HG02588 (cell line): Measurements from ENCODE around the gene MXD3.
A peak's percentile ranks its signal among the peaks of the same experiment; 100 is the strongest.
"Not testable (repeated sequence)": the region's sequence is repeated elsewhere in the genome, so short reads cannot be mapped to it uniquely, and the experiment has no call there.

Source experiments
- ATAC-seq: cut with Tn5 transposase; IDR thresholded peaks from one replicate; pipeline ENCODE4 v1.9.1; 2021; ENCODE audit warnings: mild to moderate bottlenecking, moderate library complexity; ENCODE audit not compliant: unreplicated experiment

MXD3 gene

GRCh38 chr5:177306103-177306640 is 5.5 kb downstream of the MXD3 start:
- not testable (repeated sequence) for ATAC-seq

DNA sequence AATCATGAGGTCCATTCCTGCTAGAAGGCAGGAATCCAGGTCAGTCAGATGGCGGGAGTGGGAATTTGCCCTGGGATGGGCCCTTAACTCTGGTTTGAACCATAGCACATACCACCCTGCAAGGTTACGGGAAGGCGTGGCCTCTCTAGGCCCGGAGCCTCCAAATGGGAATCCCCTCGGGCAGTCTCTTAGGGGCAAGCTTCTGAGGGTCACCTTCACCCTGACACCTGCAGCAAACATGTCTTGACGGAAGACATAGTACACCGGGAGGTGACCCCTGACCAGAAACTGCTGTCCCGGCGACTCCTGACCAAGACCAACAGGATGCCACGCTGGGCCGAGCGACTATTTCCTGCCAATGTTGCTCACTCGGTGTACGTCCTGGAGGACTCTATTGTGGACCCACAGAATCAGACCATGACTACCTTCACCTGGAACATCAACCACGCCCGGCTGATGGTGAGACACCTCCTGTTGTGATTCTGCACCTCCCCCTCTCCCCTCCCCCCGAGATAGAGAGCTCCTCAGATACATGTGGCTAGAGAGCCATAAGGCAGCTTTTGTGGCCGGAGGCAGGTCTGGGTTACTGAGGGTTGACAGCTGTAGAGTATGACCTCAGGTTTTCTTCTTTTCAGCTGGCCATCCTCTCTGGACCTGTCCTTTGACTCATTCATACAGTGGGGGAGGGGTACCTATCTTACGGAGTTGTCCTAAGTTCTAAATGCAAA is 7.1 kb downstream of the MXD3 start:
- ATAC-seq = no peak

GRCh38 chr5:177303925-177304391 is 7.7 kb downstream of the MXD3 start:
- ATAC-seq = no peak

- ATAC-seq = peak; percentile 66
Observed at GRCh38 chr5:177303121-177303924, 8.4 kb downstream of the MXD3 start, which contains the start of the genes PRELID1 and RAB24. Gene PRELID1 (plus strand): TSS chr5:177303799. CDS start chr5:177303986, 187 bp downstream. Gene RAB24 (minus strand): TSS chr5:177303719. CDS start chr5:177303288, 431 bp downstream.

- ATAC-seq = no peak
Observed at GRCh38 chr5:177302354-177303110, 9.2 kb downstream of the MXD3 start.

GRCh38 chr5:177301503-177302165 is 10.1 kb downstream of the MXD3 start:
- no peak for ATAC-seq

- no peak for ATAC-seq
Observed at GRCh38 chr5:177300951-177301350, 10.7 kb downstream of the MXD3 start.

DNA sequence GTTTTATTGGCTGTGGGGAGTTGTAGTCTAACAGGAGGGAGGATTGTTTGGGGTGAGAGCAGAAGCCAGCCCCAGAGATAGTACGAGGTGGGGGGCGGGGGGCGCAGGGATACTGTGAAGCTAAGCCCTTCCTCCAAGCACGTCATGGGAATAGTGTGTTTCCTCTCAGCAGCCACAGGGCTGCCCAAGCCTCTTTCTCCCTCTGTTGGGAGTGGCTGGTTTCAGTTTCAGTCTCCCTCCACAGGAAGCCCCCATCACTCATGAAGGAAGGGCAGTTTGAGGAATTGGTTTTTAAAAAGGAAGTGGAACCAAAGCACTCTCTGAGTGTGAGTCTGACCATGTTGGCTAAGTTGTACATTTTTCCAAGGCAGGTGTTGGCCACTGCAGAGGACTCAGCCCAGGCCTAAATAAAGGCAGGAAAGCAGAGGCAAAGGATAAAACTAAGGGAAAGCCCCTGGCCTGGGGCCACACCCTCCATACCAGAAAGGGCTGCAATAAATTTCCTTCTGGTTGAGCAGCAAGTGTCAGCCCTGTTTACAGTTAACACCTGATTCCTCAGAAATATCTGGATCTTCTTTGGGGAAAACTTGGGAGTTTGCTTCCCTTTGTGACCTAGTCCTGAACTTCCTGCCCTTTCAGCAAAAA is 11.3 kb downstream of the MXD3 start:
- ATAC-seq = no peak

DNA sequence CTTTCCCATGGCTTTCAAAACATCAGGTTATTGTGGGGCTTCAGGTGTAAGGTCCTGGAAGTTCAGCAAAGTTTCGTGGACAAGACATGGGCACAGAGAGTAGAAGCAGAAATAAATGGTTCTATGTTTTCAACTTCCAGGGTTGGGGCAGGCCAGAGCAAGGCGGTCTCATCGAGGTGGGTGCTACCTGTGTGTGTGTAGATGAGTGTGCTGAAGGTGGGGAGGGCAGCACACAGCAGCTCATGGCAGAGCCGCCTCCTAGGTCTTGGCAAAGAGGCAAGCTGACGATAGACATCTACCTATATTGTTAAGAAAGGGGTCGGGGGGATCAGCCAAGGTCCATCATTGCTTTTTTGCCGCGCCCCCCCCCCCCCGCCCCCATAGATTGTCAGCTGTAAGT is 12.0 kb downstream of the MXD3 start:
- ATAC-seq = no peak

DNA sequence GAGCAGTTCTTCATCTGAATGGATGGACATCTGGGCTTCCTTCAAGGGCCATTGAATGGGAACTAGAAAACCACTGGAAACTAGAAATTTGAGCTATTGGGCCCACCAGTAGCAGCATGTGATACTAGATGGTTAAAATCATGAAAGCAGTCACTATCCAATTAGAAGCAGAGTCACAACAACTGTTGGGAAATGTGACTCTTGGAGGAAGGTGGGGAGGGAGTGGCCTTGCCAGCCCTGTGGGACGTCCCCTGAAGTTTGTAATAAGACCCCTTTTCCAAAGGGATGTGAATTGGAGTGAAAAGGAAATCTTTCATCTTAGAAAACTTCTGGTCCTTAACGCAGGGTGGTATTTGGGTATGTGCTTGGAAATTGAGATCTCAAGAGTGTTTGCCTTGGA is 13.8 kb downstream of the MXD3 start:
- no peak for ATAC-seq

DNA sequence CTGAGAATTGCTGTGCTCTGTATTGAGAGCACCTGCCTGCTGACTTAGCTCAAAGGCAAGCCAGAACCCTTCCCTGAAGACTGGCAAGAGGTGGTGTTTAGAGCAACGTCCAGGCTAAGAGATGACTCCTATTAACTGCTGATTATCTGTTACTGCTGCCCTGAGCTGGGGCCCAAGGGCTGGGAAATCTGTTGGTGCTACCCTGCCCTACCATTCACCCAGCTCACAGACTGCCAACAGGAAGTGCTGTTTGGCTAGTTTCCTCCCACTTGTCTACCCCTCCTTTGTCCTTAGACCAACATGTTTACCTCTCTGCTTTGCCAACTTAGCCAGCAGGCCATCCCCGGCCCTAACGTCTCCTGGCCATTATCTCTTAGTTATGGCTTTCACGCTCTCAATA is 15.1 kb downstream of the MXD3 start:
- ATAC-seq = no peak

- no peak for ATAC-seq
Observed at GRCh38 chr5:177295924-177296323, 15.8 kb downstream of the MXD3 start.

DNA sequence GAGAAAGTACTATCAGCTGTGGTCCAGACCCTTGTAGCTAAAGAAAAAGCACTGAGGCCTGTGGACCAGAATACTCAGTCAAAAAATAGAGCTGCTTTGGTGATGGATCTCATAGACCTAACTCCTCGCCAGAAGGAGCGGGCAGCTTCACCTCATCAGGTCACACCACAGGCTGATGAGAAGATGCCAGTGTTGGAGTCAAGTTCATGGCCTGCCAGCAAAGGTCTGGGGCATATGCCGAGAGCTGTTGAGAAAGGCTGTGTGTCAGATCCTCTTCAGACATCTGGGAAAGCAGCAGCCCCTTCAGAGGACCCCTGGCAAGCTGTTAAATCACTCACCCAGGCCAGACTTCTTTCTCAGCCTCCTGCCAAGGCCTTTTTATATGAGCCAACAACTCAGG is 17.1 kb downstream of the MXD3 start:
- no peak for ATAC-seq

- ATAC-seq = no peak
Observed at GRCh38 chr5:177293819-177294581, 17.7 kb downstream of the MXD3 start.

- ATAC-seq = no peak
Observed at GRCh38 chr5:177291735-177292134, 20.0 kb downstream of the MXD3 start.

- no peak for ATAC-seq
Observed at GRCh38 chr5:177290816-177291596, 20.7 kb downstream of the MXD3 start.

- no peak for ATAC-seq
Observed at GRCh38 chr5:177288191-177288590, 23.5 kb downstream of the MXD3 start.

- ATAC-seq = no peak
Observed at GRCh38 chr5:177276886-177277285, 34.8 kb downstream of the MXD3 start.
